RPMI8226 (cell line): ENCODE results near the gene MSANTD1.

ENCODE experiments used
- DNase-seq: peaks from one replicate; pipeline ENCODE4 v3.0.0-alpha.2; 2015

The MSANTD1 gene

DNA sequence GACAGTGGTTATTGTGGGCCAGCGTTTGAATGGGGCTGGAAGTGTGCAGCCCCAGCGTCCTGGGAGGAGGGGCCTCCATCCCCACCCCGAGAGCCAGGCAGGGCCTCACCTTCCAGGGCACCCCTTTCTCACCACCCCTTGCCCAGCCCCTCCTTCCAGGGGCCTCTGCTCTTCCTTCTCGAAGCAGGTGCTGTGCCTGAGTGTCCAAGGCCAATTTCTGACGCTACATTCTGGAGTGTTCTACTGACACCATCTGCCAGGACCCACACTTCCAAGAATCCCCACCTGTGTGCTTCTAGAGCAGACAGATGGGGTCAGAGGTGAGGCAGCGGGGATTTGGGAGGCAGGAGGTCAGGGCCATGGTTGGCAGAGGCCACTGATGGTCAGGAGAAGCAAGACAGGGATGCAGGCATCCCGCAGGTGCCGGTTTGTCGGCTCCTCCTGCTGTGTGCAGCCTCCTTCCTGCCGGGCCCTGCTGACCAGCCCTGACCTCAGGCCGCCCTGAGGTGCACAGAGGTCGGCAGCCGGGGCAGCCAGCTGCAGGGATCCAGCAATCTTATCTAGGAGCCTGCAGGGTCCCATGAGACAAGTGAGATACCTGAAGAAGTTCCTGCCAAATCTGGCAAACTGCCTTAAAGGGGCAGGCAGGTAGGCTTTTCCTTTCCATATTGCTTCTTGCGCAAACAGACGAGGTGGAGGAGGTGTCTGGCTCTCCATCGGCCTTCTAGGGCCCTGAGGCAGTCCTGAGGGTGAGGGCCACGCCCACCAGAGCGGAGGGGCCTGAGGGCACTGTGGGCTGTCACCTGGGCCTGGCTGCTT, 18.8 kb downstream of the MSANTD1 start:
- peak; percentile 28 for DNase-seq

DNA sequence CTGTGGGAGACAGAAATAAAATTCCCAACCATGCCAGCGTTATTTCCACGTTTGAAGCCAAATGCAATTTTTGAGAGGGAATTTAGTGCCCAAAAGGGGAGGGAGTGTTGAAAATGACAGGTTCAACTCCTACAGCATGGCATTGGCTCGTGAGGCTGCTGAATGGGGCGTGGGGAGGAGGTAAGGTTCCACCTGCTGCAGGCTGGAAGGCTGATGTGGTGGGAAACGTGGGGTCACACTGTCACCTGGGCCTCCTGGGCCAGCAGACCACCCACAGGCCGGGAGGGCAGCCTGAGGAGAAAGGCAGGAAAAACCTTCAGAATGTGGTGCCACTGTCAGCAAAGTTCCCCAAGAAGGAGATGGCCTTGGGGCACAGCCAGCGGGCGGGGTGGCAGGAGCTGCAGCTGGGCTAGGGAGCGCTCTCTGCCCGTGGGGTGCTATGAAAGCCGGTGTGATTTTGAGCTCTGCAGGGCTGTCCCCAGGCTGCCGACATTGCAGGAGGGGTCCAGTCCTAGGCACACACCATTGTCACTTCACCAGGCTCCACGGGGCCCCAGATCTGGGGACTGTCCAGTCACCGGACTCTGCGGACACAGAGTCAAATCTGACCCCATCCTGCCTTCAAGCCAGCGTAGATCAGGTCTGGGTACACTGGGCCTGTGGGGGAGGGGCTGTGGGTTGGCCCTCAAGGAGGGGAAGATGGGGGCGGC, 19.6 kb downstream of the MSANTD1 start:
- peak; percentile 16 for DNase-seq

DNA sequence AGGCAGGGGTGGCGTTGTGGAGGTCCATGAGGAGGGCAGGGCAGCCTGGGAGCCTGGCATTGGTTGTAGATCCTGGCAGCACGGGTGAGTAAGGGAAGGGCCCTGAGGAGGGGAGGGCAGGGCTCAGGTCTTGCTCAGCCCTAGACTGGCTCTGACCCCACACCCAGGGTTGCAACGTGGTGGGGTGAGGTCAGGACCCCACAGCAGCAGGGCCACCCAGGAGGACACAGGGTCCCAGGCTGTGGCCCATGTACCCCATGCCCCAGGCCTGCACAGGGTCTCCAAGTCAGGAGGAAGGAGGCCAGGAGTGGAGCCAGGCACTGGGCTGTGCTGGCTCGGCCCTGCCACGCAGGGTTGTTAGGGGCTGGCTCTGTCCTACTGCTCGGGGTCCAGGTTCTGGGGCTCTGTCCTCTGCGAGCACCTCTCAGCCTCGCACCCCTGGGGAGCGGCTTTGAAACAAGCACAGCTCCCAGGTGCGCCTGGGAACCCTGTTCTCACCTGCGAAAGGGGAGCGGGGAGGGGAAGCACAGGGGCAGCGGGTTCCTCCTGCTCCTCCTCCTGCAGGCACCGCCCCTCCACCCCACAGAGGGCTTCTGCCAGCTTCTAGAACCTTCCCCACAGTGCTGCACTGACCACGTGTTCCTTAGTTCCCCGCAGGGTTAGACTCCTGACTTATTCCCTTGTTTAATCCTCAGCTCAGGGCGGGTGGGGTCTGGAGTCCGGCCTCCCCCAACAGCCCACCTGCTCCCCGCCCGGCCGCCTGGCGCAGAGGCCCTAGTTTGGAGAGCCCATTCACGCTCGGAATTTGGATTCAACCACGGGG, 20.4 kb downstream of the MSANTD1 start:
- DNase-seq, result no peak

DNA sequence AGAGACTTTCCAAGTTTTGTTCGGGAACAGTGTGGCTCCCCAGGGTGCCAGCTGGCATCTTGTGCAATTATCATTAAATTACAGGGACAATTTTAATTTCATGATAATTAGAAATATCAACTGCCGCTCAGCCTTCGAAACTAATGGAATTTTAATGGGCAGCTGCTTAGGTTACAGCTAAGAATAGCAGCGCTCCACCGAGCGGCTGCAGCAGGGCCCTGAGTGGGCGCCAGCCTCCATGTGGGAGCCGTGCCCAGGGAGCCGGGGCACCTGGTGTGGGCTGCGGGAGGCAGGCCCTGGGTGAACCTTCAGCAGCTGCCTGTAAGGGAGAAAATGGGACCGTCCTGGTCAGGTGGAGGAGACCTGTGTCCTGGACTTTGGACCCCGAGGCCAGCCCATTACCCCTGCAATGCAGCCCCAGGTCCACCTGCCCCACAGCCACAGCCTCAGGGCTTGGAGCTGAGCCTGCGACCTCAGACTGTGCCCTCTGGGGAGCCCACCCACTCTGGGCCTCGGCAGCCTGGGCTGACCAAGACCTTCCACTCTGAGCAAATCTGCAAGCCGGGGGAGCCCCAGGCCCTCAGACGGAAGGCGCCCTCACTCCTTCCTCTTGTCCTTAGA, 21.1 kb downstream of the MSANTD1 start:
- DNase-seq, result no peak

DNA sequence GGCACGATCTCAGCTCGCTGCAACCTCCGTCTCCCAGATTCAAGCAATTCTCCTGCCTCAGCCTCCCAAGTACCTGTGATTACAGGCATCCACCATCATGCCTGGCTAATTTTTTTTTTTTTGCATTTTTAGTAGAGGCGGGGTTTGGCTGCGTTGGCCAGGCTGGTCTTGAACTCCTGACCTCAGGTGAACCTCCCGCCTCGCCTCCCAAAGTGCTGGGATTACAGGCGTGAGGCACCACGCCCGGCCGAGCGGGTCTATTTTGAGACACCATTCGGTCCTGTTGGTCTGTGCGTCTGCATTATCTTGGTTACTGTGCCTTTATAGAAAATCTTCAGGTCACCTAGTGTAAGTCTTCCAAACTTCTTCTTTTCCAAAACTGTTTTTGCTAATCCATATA, 22.2 kb downstream of the MSANTD1 start:
- no peak for DNase-seq

GRCh38 chr4:3276986-3277385, 28.0 kb downstream of the MSANTD1 start:
- DNase-seq, result no peak

- DNase-seq, result no peak
These were observed 31.5 kb downstream of the MSANTD1 start for GRCh38 chr4:3280466-3280865.

DNA sequence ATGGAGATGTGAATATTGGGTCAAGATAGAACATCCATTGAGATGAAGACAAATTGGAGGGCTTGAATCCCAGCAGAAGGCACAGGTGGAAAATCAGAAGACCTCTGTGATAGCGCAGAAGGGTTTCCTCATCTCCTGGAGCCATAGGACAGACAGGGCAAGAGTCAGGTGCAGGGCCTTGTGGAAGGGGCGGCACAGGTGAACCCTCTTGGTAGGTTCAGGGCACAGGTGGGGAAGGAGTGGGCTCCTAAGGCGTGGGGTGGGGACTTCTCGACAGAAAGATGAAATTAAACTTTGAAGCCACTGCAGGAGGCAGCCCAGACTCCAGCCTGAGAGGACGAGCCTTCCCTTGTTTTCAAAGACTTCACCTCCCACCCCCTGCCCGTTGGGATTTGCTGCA, 34.5 kb downstream of the MSANTD1 start:
- DNase-seq, result no peak

DNA sequence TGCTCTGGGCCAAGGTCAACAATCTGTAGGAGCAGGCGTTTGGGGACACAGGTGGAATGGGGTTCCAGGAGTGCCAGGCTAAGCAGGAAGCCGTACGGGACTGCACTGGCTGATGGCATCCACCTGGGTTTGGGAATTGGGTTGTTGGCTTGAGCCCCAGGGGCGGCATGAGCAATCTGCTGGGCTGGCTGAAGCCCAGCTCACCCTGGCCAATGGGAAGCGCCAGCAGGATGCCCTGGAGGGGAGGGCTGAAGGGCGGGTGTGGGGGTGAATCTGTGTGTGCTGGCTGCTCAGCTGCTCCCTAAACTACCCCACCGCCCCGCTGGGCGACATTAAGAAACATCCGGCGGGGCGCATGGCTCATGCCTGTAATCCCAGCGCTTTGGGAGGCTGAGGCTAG, 35.0 kb downstream of the MSANTD1 start:
- DNase-seq, result no peak

DNA sequence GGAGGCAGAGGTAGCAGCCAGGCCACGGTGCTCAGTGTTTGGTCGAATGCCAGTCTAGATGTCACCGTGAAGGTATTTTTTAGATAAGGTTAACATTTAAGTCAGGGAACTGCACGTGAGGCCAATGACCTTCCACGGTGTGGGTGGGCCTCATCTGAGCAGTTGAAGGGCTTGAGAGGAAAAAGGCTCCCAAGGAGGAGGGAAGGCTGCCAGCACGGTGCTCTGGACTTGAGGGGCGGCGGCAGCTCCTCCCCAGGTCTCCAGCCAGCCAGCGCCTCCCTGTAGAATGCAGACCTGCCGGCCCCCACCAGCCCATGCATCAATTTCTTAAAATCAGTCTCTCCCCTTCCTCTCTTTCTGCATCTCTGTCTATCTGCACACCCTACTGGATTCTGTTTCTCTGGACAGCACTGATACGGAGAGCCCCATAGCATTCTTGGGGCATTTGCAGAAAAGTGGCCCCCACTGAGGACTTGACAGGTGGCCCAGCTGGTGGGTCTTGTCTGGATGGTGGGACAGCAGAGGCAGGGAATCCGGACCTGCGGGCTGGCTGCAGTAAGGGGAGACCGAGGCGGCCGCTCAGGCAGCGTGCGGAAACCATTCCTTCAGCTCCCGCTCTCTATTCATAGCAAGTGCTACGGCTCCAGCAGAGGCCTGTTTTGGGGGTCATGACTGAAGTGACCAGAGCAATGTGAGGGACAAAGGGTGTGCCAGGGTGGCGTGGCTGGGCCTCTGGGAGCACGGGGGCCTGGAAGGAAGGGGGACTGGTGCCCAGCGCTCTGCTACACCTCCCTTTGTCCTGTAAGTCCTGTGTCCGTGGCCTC, 36.0 kb downstream of the MSANTD1 start:
- DNase-seq, result no peak

GRCh38 chr4:3285558-3286334, 36.8 kb downstream of the MSANTD1 start:
- DNase-seq, result peak; percentile 74

DNA sequence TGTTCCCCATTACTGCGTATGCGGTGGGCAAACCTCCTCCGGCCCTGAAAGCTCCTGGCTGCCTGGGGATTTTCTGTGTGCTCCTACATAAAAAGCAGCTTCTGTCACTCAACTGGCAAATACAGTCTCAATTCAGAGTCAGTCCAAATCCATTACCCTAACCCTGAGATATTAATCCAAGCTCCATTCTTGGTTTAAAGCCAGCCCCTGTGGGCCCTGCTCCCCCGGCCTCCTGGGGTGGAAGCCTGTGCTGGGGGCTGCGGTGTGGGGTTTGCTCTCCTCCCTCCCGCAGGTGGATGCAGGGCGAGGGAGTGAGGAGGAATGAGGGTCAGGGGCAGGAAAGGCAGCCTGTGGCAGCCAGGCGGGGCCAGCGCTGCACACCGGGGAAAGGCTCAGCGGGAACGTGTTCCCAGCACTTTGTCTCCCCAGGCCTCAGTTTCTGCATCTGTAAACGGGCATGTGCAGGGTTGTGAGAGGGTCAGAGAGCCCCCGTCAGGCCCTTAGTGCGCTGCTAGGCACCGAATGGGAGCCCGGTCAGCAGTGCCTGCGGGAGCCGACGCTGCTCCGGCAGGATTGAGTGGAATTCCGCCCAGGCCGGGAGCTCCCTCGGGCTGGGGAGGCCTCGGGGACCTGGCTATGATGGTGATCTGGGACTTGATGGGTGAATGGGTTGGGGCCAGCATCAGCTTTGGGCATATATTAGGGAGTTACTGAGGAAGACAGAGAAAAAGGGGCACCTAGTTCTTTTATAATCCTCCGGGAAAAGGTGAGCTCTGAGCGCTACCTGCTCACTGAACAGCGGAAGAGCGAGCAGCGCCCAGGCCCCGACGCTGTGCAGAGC, 37.6 kb downstream of the MSANTD1 start:
- DNase-seq, result peak; percentile 90

GRCh38 chr4:3287271-3287971, 38.5 kb downstream of the MSANTD1 start:
- no peak for DNase-seq

DNA sequence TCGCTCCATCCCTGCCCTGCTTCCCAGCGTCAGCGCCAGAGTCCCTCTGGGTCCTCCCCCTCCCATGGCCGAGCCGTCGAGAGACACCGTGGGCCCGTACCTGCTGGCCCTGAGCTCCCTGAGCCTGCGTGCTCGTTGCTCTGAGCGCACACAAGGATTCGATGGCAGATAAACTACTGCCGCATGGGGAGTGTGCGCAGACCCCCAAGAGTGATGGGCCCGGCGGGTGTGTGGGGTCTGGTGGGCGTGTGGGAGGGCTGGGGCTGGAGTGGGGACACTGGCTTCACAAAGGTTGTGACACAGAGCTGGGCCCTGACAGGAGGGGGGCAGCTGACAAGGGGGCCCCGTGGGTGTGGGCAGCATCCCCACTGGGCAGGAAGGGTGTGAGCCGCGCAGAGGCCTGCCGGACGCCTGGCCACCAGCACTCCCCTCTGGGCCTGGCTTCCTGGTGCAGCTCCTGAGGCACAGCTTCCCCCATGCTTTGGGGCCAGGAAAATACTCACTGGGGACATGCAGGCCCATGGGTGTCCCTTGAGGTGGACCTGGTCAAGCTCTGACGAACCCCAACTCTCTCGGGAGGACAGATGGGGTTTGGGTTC, 39.1 kb downstream of the MSANTD1 start:
- no peak for DNase-seq

GRCh38 chr4:3288571-3289094, 39.7 kb downstream of the MSANTD1 start:
- DNase-seq, result no peak

GRCh38 chr4:3290476-3290875, 41.5 kb downstream of the MSANTD1 start:
- DNase-seq, result no peak

DNA sequence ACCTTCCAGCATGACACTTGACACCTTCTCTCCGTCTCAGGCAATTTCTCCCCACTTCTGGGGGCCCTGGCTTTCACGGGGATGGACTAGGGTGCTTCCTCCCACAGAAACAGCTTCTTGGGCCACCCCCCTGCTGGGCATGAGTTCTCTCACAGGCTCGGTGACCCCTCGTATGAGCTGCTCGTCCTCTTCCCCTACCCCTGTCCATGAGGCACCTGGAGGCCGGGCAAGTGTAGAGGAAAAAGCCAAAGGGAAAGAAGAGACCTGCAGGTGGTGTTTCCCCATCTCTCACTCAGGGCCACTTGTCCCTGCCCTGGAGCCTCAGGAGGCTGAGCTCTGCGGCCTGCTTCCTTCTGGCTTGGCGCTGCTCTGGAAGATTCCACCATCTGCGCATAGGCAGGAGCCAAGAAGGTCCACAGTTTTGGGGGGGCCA, 41.9 kb downstream of the MSANTD1 start:
- DNase-seq, result no peak

- peak; percentile 20 for DNase-seq
These were observed 42.5 kb downstream of the MSANTD1 start for GRCh38 chr4:3291411-3291968.
